ENCODE results near the gene NECTIN2.
A peak's percentile ranks its signal among the peaks of the same experiment; 100 is the strongest.
"Not testable (repeated sequence)": the region's sequence is repeated elsewhere in the genome, so short reads cannot be mapped to it uniquely, and the experiment has no call there.

Gene NECTIN2

DNA sequence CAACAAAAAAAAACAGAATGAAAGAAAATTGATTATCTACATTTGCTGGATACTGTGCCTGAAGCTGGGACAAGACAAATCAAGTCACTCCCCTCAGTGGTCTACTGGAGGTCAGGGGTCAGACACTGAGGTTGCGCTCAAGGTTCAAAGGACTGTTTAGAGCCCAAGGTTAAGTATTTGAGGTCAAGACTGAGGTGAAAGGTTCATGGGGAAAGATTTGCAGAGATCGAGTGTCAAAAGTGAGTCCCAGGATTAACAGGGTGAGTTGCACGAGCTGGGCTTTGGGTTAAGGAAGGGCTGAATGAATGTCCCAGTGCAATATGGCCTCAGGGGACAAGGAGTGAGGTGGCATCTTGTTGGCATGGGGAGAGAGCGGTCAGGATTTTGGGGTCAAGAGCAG is 41.6 kb downstream of the NECTIN2 start:
- DNase-seq = no peak

DNA sequence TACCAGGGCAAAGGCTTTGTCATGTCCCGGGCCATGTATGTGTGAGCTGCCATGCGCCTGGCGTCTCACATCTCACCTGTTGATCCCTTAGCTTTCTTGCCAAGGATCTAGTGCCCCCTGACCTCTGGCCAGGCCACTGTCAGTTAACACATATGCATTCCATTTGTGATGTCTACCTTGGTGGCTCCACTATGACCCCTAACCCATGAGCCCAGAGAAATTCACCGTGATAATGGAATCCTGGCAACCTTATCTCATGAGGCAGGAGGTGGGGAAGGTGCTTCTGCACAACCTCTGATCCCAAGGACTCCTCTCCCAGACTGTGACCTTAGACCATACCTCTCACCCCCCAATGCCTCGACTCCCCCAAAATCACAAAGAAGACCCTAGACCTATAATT is 42.2 kb downstream of the NECTIN2 start:
- not testable (repeated sequence) for DNase-seq

DNA sequence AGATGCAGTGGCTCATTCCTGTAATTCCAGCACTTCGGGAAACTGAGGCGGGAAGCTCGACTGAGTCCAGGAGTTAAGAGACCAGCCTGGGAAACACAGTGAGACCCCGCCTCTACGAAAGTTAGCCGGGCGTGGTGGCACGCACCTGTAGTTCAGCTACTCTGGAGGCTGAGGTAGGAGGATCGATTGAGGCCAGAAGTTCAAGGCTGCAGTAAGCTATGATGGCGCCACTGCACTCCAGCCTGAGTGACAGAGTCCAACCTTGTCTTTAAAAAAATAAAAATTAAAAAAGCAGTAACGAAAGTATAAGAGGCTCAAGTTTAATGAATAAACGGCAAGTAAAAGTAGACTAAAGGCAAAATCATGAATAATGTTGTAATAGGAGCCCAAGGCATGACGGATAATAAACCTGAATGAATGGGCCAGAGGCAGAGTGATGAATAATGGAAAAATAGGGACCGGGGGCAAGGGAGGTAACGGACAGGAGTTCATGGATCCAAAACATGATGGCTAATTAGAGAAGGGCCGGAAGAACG is 43.8 kb downstream of the NECTIN2 start:
- DNase-seq = no peak

DNA sequence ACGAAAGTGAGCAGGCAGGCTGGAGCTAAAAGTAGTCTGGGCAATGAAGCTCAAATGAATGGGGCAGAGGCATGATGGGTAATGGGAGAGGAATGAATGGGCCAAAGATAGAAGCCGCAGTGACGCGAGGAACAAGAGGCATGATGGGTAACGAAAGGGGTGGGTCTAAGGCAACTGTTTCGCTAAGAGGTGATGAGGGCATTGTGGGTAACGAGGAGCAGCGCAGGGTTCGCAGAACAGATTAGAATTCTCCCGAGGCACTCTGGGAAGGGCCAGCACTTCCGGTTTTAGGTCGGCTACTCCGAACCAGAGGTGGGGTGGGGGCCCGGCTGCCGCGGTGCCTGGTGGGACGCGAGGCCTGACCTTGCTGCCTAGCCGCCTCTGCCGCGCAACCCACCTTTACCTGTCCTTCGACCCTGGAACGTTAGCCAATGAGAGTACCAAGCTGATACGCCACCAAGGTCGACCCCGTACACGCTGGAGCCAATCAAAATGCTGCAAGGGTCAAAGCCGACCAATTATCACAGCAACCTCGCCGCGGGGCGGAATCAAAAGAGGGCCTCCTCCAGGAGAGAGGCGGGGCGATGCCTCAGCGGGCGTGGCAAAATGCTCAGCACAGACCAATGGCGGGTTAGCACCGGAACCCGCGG is 44.4 kb downstream of the NECTIN2 start:
- DNase-seq = peak; percentile 99

DNA sequence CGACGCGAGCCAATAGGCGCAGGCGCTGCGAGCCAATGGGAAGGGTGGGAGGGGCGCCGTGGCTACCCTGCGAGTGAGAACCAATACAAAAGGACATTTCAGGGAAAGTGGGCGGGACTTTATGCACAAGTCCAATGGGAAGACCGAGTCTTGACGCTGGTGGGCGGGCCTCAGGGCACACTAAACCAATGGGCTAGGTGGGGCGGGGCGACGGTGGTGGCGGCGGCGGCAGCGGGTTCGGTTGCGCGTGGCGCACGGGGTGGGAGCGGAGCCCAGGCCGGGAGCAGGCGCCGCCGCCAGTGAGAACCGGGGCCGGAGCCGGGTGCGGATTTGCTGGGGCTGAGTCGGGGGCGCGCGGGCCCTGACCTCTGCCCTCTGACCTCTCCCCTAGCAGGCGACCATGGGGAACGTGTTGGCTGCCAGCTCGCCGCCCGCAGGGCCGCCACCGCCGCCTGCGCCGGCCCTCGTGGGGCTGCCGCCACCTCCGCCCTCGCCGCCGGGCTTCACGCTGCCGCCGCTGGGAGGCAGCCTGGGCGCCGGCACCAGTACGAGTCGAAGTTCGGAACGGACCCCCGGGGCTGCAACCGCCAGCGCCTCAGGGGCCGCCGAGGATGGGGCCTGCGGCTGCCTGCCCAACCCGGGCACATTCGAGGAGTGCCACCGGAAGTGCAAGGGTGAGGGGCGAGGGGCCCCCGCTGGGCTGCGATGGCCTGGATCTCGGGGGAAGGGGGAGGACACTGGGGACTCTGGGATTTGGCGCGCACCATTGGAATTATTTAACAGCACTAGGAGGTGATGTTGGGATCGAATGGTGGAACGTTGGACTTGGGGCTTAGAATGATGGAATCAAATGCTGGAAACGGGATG is 45.2 kb downstream of the NECTIN2 start, which contains the start of gene TOMM40:
TSS of gene TOMM40 (plus strand) at position 239 of the 867 bp plus-strand sequence. CDS start at position 401, 162 bp downstream.
- DNase-seq = no peak

DNA sequence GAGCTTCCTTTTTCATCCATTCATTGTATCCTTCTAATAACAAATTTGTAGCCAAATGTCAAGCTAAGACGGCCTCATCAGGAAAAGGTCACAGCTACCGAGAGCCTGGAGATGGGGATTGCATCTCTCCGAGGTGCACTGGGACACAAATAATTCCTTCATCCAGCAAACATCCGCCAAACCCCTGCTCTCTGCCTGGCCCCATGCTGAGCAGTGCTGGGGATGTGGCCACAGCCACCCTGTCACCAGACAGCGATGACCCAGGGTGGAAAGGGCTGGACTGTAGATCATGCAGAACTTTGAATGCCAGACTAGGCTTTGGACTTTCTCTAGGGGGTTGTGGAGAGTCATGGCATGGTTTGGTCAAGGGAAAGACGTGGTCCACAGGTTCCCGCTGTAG is 46.8 kb downstream of the NECTIN2 start:
- DNase-seq = no peak

DNA sequence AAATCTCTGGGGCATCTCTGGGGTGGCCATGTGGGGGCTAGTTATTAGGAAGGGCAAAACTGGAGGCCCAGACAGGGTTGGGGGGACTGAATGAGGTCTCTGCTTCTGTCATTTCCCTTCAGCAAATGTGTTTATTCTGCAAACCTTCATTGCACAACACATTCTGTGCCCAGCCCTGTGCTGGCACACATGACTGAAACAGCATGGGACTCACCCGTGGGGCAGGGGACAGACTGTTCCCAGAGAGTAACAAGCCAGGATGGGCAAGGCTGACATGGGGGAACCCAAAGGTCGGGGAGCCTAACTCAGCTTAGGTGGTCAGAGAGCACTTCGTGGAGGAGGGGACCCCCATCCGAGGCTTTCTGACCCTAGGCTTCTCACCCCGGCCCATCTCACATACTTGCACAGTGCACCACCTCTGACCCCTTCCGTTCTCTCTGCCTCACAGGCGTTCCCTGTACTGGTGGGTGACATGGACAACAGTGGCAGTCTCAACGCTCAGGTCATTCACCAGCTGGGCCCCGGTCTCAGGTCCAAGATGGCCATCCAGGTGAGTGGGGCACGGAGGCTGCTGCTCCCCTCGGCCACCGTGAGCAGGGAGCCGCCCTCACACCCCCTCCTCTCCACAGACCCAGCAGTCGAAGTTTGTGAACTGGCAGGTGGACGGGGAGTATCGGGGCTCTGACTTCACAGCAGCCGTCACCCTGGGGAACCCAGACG is 47.4 kb downstream of the NECTIN2 start:
- no peak for DNase-seq

DNA sequence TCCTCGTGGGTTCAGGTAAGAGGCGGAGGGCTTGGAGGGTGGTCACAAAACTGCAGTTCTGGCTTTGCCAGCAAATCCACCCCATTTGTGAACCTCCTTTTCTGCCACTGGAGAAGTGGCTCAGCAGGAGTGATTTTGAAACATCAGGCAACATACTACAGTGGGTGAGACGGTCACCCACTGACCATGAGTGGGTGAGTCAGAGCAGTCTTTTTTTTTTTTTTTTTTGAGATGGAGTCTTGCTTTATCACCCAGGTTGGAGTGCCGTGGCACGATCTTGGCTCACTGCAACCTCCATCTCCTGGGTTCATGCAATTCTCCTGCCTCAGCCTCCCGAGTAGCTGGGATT is 47.9 kb downstream of the NECTIN2 start:
- no peak for DNase-seq

DNA sequence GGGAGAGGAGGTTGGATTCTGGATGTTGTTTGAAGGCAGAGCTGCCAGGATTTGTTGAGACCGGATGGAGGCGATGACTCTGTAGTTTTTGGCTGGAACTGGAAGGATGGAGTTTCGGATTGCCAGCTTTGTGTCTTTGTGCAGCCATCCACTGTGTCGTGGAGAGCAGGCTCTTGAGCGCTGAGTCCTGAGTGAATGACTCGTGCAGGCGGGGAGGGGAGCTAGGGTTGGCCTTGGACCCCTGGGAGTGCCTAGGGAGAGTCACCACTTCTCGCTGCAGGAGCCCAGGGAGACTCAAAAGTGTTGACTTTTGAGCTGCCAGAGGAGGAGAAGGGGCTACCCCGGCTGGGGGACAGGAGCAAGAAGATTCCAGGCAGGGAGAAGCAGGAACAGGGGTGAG is 48.8 kb downstream of the NECTIN2 start:
- DNase-seq = no peak

DNA sequence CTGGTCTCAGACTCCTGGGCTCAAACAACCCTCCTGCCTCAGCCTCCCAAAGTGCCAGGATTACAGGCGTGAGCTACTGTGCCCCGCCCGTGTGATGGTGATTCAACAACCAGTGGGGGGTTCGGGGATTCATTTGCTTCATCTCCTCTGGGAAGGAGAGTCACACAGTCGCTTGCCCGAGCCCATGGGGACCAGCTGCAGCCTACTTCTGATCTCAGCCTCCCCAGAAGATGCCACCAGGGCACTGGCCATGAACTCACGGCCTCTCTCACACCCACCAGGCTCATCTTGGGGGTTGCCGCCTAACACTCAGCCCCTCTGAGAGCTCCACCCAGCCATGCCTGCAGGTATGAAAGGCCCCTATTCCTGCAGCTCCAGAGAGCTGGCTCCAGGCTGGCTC is 51.7 kb downstream of the NECTIN2 start:
- DNase-seq = no peak

DNA sequence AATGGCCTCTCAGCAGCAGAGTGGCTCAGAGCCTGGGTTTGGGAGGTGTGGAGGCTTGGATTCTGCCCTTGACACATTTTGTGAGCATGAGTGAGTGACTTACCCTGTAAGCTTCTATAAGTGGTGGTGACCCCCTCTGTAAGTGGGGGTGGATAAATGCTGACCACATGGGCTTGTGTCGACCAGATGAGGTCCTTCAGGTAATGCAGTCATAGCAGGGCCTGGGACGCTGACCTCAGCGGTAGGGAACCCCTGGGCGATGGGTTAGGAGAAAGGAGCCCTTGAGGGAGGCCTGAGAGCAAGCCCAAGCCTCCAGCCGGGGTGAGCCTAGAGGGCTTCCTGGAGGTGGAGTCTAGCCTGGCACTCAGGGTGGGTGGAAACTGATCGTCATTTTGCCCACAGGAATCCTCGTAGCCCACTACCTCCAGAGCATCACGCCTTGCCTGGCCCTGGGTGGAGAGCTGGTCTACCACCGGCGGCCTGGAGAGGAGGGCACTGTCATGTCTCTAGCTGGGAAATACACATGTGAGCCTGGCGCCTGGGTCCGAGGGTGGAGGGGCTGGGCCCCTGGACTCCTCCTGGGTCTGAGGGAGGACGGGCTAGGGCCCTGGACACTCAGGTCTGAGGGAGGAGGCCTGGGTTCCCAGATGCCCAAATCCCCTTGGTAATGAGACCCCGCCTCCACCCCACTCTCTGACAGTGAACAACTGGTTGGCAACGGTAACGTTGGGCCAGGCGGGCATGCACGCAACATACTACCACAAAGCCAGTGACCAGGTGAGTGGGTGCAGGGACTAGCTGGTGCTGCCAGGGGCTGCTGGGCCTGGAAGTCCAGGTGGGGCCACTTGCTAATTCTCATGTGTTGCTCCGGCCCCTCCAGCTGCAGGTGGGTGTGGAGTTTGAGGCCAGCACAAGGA is 54.5 kb downstream of the NECTIN2 start:
- DNase-seq = no peak

DNA sequence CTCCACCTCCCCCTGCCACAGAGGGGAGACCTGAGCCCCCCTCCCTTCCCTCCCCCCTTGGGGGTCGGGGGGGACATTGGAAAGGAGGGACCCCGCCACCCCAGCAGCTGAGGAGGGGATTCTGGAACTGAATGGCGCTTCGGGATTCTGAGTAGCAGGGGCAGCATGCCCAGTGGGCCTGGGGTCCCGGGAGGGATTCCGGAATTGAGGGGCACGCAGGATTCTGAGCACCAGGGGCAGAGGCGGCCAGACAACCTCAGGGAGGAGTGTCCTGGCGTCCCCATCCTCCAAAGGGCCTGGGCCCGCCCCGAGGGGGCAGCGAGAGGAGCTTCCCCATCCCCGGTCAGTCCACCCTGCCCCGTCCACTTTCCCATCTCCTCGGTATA is 57.1 kb downstream of the NECTIN2 start:
- no peak for DNase-seq

DNA sequence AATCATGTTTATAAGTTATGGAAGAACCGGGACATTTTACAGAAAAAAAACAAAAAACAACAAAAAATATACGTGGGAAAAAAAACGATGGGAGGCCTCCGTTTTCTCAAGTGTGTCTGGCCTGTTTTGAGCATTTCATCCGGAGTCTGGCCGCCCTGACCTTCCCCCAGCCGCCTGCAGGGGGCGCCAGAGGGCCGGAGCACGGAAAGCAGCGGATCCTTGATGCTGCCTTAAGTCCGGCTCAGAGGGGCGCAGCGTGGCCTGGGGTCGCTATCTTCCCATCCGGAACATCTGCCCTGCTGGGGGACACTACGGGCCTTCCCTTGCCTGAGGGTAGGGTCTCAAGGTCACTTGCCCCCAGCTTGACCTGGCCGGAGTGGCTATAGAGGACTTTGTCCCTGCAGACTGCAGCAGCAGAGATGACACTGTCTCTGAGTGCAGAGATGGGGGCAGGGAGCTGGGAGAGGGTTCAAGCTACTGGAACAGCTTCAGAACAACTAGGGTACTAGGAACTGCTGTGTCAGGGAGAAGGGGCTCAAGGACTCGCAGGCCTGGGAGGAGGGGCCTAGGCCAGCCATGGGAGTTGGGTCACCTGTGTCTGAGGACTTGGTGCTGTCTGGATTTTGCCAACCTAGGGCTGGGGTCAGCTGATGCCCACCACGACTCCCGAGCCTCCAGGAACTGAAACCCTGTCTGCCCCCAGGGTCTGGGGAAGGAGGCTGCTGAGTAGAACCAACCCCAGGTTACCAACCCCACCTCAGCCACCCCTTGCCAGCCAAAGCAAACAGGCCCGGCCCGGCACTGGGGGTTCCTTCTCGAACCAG is 57.7 kb downstream of the NECTIN2 start:
- peak; percentile 59 for DNase-seq

DNA sequence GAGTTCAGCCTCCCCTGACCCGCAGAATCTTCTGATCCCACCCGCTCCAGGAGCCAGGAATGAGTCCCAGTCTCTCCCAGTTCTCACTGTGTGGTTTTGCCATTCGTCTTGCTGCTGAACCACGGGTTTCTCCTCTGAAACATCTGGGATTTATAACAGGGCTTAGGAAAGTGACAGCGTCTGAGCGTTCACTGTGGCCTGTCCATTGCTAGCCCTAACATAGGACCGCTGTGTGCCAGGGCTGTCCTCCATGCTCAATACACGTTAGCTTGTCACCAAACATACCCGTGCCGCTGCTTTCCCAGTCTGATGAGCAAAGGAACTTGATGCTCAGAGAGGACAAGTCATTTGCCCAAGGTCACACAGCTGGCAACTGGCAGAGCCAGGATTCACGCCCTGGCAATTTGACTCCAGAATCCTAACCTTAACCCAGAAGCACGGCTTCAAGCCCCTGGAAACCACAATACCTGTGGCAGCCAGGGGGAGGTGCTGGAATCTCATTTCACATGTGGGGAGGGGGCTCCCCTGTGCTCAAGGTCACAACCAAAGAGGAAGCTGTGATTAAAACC is 58.4 kb downstream of the NECTIN2 start:
- no peak for DNase-seq

DNA sequence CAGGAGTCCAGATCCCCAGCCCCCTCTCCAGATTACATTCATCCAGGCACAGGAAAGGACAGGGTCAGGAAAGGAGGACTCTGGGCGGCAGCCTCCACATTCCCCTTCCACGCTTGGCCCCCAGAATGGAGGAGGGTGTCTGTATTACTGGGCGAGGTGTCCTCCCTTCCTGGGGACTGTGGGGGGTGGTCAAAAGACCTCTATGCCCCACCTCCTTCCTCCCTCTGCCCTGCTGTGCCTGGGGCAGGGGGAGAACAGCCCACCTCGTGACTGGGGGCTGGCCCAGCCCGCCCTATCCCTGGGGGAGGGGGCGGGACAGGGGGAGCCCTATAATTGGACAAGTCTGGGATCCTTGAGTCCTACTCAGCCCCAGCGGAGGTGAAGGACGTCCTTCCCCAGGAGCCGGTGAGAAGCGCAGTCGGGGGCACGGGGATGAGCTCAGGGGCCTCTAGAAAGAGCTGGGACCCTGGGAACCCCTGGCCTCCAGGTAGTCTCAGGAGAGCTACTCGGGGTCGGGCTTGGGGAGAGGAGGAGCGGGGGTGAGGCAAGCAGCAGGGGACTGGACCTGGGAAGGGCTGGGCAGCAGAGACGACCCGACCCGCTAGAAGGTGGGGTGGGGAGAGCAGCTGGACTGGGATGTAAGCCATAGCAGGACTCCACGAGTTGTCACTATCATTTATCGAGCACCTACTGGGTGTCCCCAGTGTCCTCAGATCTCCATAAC is 59.5 kb downstream of the NECTIN2 start, which contains the start of gene APOE:
TSS of gene APOE (plus strand) at position 360 of the 724 bp plus-strand sequence. CDS start 829 bp downstream, outside the sequence.
- no peak for DNase-seq

DNA sequence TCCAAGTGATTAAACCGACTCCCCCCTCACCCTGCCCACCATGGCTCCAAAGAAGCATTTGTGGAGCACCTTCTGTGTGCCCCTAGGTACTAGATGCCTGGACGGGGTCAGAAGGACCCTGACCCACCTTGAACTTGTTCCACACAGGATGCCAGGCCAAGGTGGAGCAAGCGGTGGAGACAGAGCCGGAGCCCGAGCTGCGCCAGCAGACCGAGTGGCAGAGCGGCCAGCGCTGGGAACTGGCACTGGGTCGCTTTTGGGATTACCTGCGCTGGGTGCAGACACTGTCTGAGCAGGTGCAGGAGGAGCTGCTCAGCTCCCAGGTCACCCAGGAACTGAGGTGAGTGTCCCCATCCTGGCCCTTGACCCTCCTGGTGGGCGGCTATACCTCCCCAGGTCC is 61.5 kb downstream of the NECTIN2 start:
- DNase-seq = no peak

DNA sequence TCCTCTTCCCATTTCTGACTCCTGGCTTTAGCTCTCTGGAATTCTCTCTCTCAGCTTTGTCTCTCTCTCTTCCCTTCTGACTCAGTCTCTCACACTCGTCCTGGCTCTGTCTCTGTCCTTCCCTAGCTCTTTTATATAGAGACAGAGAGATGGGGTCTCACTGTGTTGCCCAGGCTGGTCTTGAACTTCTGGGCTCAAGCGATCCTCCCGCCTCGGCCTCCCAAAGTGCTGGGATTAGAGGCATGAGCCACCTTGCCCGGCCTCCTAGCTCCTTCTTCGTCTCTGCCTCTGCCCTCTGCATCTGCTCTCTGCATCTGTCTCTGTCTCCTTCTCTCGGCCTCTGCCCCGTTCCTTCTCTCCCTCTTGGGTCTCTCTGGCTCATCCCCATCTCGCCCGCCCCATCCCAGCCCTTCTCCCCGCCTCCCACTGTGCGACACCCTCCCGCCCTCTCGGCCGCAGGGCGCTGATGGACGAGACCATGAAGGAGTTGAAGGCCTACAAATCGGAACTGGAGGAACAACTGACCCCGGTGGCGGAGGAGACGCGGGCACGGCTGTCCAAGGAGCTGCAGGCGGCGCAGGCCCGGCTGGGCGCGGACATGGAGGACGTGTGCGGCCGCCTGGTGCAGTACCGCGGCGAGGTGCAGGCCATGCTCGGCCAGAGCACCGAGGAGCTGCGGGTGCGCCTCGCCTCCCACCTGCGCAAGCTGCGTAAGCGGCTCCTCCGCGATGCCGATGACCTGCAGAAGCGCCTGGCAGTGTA is 62.2 kb downstream of the NECTIN2 start:
- no peak for DNase-seq

DNA sequence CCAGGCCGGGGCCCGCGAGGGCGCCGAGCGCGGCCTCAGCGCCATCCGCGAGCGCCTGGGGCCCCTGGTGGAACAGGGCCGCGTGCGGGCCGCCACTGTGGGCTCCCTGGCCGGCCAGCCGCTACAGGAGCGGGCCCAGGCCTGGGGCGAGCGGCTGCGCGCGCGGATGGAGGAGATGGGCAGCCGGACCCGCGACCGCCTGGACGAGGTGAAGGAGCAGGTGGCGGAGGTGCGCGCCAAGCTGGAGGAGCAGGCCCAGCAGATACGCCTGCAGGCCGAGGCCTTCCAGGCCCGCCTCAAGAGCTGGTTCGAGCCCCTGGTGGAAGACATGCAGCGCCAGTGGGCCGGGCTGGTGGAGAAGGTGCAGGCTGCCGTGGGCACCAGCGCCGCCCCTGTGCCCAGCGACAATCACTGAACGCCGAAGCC is 62.8 kb downstream of the NECTIN2 start:
- no peak for DNase-seq

DNA sequence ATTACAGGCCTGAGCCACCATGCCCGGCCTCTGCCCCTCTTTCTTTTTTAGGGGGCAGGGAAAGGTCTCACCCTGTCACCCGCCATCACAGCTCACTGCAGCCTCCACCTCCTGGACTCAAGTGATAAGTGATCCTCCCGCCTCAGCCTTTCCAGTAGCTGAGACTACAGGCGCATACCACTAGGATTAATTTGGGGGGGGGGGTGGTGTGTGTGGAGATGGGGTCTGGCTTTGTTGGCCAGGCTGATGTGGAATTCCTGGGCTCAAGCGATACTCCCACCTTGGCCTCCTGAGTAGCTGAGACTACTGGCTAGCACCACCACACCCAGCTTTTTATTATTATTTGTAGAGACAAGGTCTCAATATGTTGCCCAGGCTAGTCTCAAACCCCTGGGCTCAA is 63.7 kb downstream of the NECTIN2 start:
- no peak for DNase-seq
